ENCODE measurements around the gene CUEDC2.
A peak's percentile ranks its signal among the peaks of the same experiment; 100 is the strongest.

Gene CUEDC2

GRCh38 chr10:102396317-102396650, 36.1 kb downstream of the CUEDC2 start:
- TF ChIP-seq CTCF (IDR thresholded peaks at IDR 0.05; ENCODE audit: low read length, missing control alignments): no peak
- DNase-seq (ENCODE audit: low read depth): no peak
- H3K4me3 ChIP-seq (replicated peaks; ENCODE audit: low read depth, low read length): peak overlapping the region; percentile 75

GRCh38 chr10:102395400-102396316, 36.7 kb downstream of the CUEDC2 start, which contains the start of gene NFKB2:
Gene NFKB2, plus strand, starts transcription at chr10:102395705. Its CDS starts 255 bp downstream, at chr10:102395960.
- peak within 1 kb of the TSS; percentile 75 for H3K4me3 ChIP-seq (replicated peaks; ENCODE audit: low read depth, low read length)
- DNase-seq (ENCODE audit: low read depth): peak; percentile 88
- no peak for TF ChIP-seq CTCF (IDR thresholded peaks at IDR 0.05; ENCODE audit: low read length, missing control alignments)

GRCh38 chr10:102394801-102395399, 37.5 kb downstream of the CUEDC2 start:
- peak; percentile 54 for DNase-seq (ENCODE audit: low read depth)
- no peak for TF ChIP-seq CTCF (IDR thresholded peaks at IDR 0.05; ENCODE audit: low read length, missing control alignments)
- H3K4me3 ChIP-seq (replicated peaks; ENCODE audit: low read depth, low read length): peak overlapping the region; percentile 75

- DNase-seq (ENCODE audit: low read depth): peak; percentile 95
- peak overlapping the region; percentile 75 for H3K4me3 ChIP-seq (replicated peaks; ENCODE audit: low read depth, low read length)
- no peak for TF ChIP-seq CTCF (IDR thresholded peaks at IDR 0.05; ENCODE audit: low read length, missing control alignments)
Observed at GRCh38 chr10:102394079-102394800, 38.1 kb downstream of the CUEDC2 start.

GRCh38 chr10:102393411-102394078, 38.8 kb downstream of the CUEDC2 start:
- H3K4me3 ChIP-seq (replicated peaks; ENCODE audit: low read depth, low read length): peak overlapping the region; percentile 75

More at GRCh38 chr10:102393411-102394078, 38.8 kb downstream of the CUEDC2 start:
- TF ChIP-seq CTCF (IDR thresholded peaks at IDR 0.05; ENCODE audit: low read length, missing control alignments): peak; percentile 72
- DNase-seq (ENCODE audit: low read depth): no peak

Data from fibroblast of pulmonary artery (primary cell).